IMR-90 (cell line): ENCODE data around the gene PRM2. TPM values are rescaled to one million over a fixed set of nuclear protein-coding genes. Genes with fewer than 3 reads are reported as not detected.

Experiments used
- ELK1 ChIP-seq: fragments of 150-350 bp; IDR thresholded peaks from 2 replicates; pipeline ENCODE4 v1.6.1; 2016; ENCODE audit warnings: low read depth, mild to moderate bottlenecking, low read length, moderate library complexity, borderline replicate concordance
- MXI1 ChIP-seq: IDR thresholded peaks from 2 replicates; pipeline ENCODE4 v1.6.1; 2012; ENCODE audit warnings: low read depth, mild to moderate bottlenecking, low read length, moderate library complexity, borderline replicate concordance
- POLR2A ChIP-seq: IDR thresholded peaks from 2 replicates; pipeline ENCODE4 v1.6.1; 2012; ENCODE audit warnings: mild to moderate bottlenecking, low read depth, low read length
- RCOR1 ChIP-seq: IDR thresholded peaks from 2 replicates; pipeline ENCODE4 v1.6.1; 2012; ENCODE audit warnings: mild to moderate bottlenecking, low read length, improper control_type of control experiment; ENCODE audit not compliant: insufficient replicate concordance
- RFX5 ChIP-seq: IDR thresholded peaks from 2 replicates; pipeline ENCODE4 v1.8.0; 2012; ENCODE audit warnings: low read depth, mild to moderate bottlenecking, low read length, moderate library complexity
- SMC3 ChIP-seq: fragments of 150-350 bp; IDR thresholded peaks from 2 replicates; pipeline ENCODE4 v1.6.1; 2016; ENCODE audit warnings: low read depth, mild to moderate bottlenecking, antibody characterized with exemption, low read length, moderate library complexity
- polyA plus RNA-seq, 3 experiments: library from polyadenylated mRNA; depleted of rRNA; stranded (reverse); fragments of >200 nt; gene quantifications; 2 replicates each; pipeline ENCODE4 v1.2.3, GENCODE V29; 2012; ENCODE audit warnings: low replicate concordance in 1 of 3
- total RNA-seq: library from RNA; depleted of rRNA; stranded (reverse); fragments of >200 nt; gene quantifications from 2 replicates; pipeline ENCODE4 v1.2.3, GENCODE V29; 2012

PRM2 gene
- total and polyA plus RNA-seq, 2 of the 4 experiments (the other 2 are of a cell fraction): not detected

GRCh38 chr16:11239644-11240632, 36.3 kb downstream of the PRM2 start (continued):
- TF ChIP-seq RCOR1 (no peak), SMC3 (no peak), RFX5 (no peak), ELK1 (no peak), MXI1 (no peak), POLR2A (no peak)
